Measurements from ENCODE around the gene AFF3.
"Not testable (repeated sequence)": the region's sequence is repeated elsewhere in the genome, so short reads cannot be mapped to it uniquely, and the experiment has no call there.

GRCh38 chr2:100104265-100104664 is 38.1 kb downstream of the AFF3 start:
- not testable (repeated sequence) for TF ChIP-seq CTCF (conservative IDR thresholded peaks at IDR 0.05 in 1 of 2, IDR thresholded peaks at IDR 0.05 in 1 of 2; ENCODE audit: extremely low read depth in 1 of 2, insufficient read depth in 1 of 2, low read depth in 1 of 2, low read length in 2 of 2); EZH2 (IDR thresholded peaks at IDR 0.05; ENCODE audit: borderline replicate concordance, low read length)

All from mammary epithelial cell (primary cell).